GF-D8 (cell line): ENCODE measurements around the gene FBXO7.

Experiments
- DNase-seq: peaks from one replicate; lab custom pipeline; 2025; lab: John Stamatoyannopoulos, UW

Gene FBXO7

GRCh38 chr22:32531931-32532819, 57.6 kb downstream of the FBXO7 start:
- no peak for DNase-seq

GRCh38 chr22:32532820-32533128, 58.2 kb downstream of the FBXO7 start:
- DNase-seq = no peak

- DNase-seq = no peak
These were observed 58.9 kb downstream of the FBXO7 start for GRCh38 chr22:32533265-32534111.

- DNase-seq = no peak
These were observed 59.9 kb downstream of the FBXO7 start for GRCh38 chr22:32534252-32535235.

GRCh38 chr22:32535531-32536190, 61.0 kb downstream of the FBXO7 start:
- DNase-seq = no peak

- DNase-seq = no peak
These were observed 61.7 kb downstream of the FBXO7 start for GRCh38 chr22:32536352-32536751.

GRCh38 chr22:32538521-32538920, 63.9 kb downstream of the FBXO7 start:
- no peak for DNase-seq

GRCh38 chr22:32539631-32540421, 65.2 kb downstream of the FBXO7 start:
- DNase-seq = no peak

GRCh38 chr22:32541481-32541880, 66.9 kb downstream of the FBXO7 start:
- DNase-seq = no peak

- no peak for DNase-seq
These were observed 67.6 kb downstream of the FBXO7 start for GRCh38 chr22:32542066-32542676.

- DNase-seq = no peak
These were observed 68.2 kb downstream of the FBXO7 start for GRCh38 chr22:32542677-32543357.

GRCh38 chr22:32544953-32545558, 70.4 kb downstream of the FBXO7 start:
- no peak for DNase-seq

- DNase-seq = no peak
These were observed 71.2 kb downstream of the FBXO7 start for GRCh38 chr22:32545801-32546200.

GRCh38 chr22:32546496-32546895, 71.9 kb downstream of the FBXO7 start:
- DNase-seq = no peak

- no peak for DNase-seq
These were observed 72.3 kb downstream of the FBXO7 start for GRCh38 chr22:32546935-32547334.

GRCh38 chr22:32548039-32548438, 73.4 kb downstream of the FBXO7 start:
- no peak for DNase-seq
